Hepatocyte (in vitro differentiated cells): ENCODE measurements around the gene TM6SF1. TPM values are rescaled to one million over a fixed set of nuclear protein-coding genes. Genes with fewer than 3 reads are reported as not detected.
"Not testable (repeated sequence)": the region's sequence is repeated elsewhere in the genome, so short reads cannot be mapped to it uniquely, and the experiment has no call there.

Source experiments
- DNase-seq: peaks from one replicate; pipeline ENCODE4 v3.0.0-alpha.2; 2016; ENCODE audit warnings: low spot score
- H2AFZ ChIP-seq: fragments of 200-600 bp; sonication (generic); 2 replicates; pipeline ENCODE4 v1.6.0; 2016; ENCODE audit warnings: antibody characterized with exemption, mild to moderate bottlenecking
- H3K27ac ChIP-seq: fragments of 200-600 bp; sonication (generic); 2 replicates; pipeline ENCODE4 v1.5.1; 2016; ENCODE audit warnings: mild to moderate bottlenecking
- H3K27me3 ChIP-seq: fragments of 200-600 bp; sonication (generic); 2 replicates; pipeline ENCODE4 v1.6.1; 2016
- H3K36me3 ChIP-seq: fragments of 200-600 bp; sonication (generic); replicated peaks from 2 replicates; pipeline ENCODE4 v1.5.1; 2016; ENCODE audit warnings: low read depth; ENCODE audit not compliant: insufficient read depth
- H3K4me1 ChIP-seq: fragments of 200-600 bp; sonication (generic); 2 replicates; pipeline ENCODE4 v1.5.1; 2016; ENCODE audit warnings: mild to moderate bottlenecking, moderate library complexity; ENCODE audit not compliant: insufficient read depth
- H3K4me2 ChIP-seq: fragments of 200-600 bp; sonication (generic); 2 replicates; pipeline ENCODE4 v1.6.0; 2016
- H3K4me3 ChIP-seq: fragments of 200-600 bp; sonication (generic); 2 replicates; pipeline ENCODE4 v1.5.1; 2016; ENCODE audit warnings: mild to moderate bottlenecking
- H3K79me2 ChIP-seq: fragments of 200-600 bp; sonication (generic); 2 replicates; pipeline ENCODE4 v1.6.0; 2017; ENCODE audit warnings: mild to moderate bottlenecking
- H3K9me2 ChIP-seq: fragments of 200-600 bp; sonication (generic); replicated peaks from 2 replicates; pipeline ENCODE4 v1.6.0; 2017; ENCODE audit warnings: mild to moderate bottlenecking; ENCODE audit not compliant: insufficient read depth
- H3K9me3 ChIP-seq: fragments of 200-600 bp; sonication (generic); 2 replicates; pipeline ENCODE4 v1.5.1; 2016; ENCODE audit warnings: low read depth, mild to moderate bottlenecking
- H4K20me1 ChIP-seq: fragments of 200-600 bp; sonication (generic); 2 replicates; pipeline ENCODE4 v1.6.0; 2016; ENCODE audit warnings: mild to moderate bottlenecking; ENCODE audit not compliant: insufficient read depth, poor library complexity, severe bottlenecking
- CTCF ChIP-seq: fragments of 200-600 bp; sonication (generic); IDR thresholded peaks from 2 replicates; pipeline ENCODE4 v1.5.1; 2016; ENCODE audit warnings: antibody characterized with exemption, mild to moderate bottlenecking; ENCODE audit not compliant: poor library complexity
- EZH2 ChIP-seq: fragments of 200-600 bp; sonication (generic); IDR thresholded peaks from 2 replicates; pipeline ENCODE4 v1.6.1; 2016; ENCODE audit warnings: antibody characterized with exemption, mild to moderate bottlenecking, borderline replicate concordance
- EZH2phosphoT487 ChIP-seq: fragments of 200-600 bp; sonication (generic); IDR thresholded peaks from one replicate; pipeline ENCODE4 v1.6.1; 2018; ENCODE audit warnings: antibody characterized with exemption, mild to moderate bottlenecking, low read depth, moderate library complexity; ENCODE audit not compliant: unreplicated experiment, severe bottlenecking
- WGBS: methylation state at CpG from one replicate; pipeline ENCODE4 v1.1.6; 2016; ENCODE audit warnings: low lambda C conversion rate; ENCODE audit errors: missing lambda C conversion rate; 5-methylcytosine and 5-hydroxymethylcytosine counted together
- polyA plus RNA-seq: library from polyadenylated mRNA; unstranded; fragments of >200 nt; fragmentation: Nextera tagmentation; extraction: Ambion mirVana; gene quantifications from 2 replicates; pipeline ENCODE4 v1.2.1, GENCODE V29; 2016
- total RNA-seq: library from RNA; depleted of rRNA; stranded (reverse); fragments of >200 nt; gene quantifications from 2 replicates; pipeline ENCODE4 v1.2.3, GENCODE V29; 2014

The TM6SF1 gene
- total and polyA plus RNA-seq, 2 experiments from 2014 or later: 0.20 to 0.35 TPM

GRCh38 chr15:83090465-83090864 lies 17.0 kb upstream of the TM6SF1 start:
- 25% methylated on average over 4 of the region's 4 CpGs for WGBS
- peaks cover 9% of the 10 kb centered on the region for H3K27me3 ChIP-seq

GRCh38 chr15:83091965-83092308 lies 15.5 kb upstream of the TM6SF1 start:
- H3K27ac ChIP-seq, H3K4me2 ChIP-seq: not testable (repeated sequence)

More at GRCh38 chr15:83090465-83090864, 17.0 kb upstream of the TM6SF1 start:
- TF ChIP-seq CTCF (no peak), EZH2 (no peak), EZH2phosphoT487 (no peak)
- Histone ChIP-seq H3K36me3 (no peaks in the 10 kb centered on the region), H2AFZ (no peak overlapping the region), H4K20me1 (no peaks in the 10 kb centered on the region), H3K4me1 (no peaks in the 10 kb centered on the region), H3K9me2 (no peaks in the 10 kb centered on the region), H3K4me3 (no peak overlapping the region), H3K4me2 (no peak overlapping the region), H3K79me2 (no peaks in the 10 kb centered on the region), H3K9me3 (no peaks in the 10 kb centered on the region), H3K27ac (no peak overlapping the region)
- DNase-seq: no peak

GRCh38 chr15:83092309-83092976 lies 15.0 kb upstream of the TM6SF1 start:
- H3K27me3 ChIP-seq: peaks cover 16% of the 10 kb centered on the region
- no peak overlapping the region for H3K4me2 ChIP-seq
- H3K9me2 ChIP-seq: no peaks in the 10 kb centered on the region
- 66% methylated on average over 4 of the region's 4 CpGs for WGBS
- H3K9me3 ChIP-seq: no peaks in the 10 kb centered on the region
- H4K20me1 ChIP-seq: no peaks in the 10 kb centered on the region
- no peaks in the 10 kb centered on the region for H3K79me2 ChIP-seq
- DNase-seq: peak; percentile 50
- H2AFZ ChIP-seq: no peak overlapping the region
- H3K4me3 ChIP-seq: no peak overlapping the region
- no peaks in the 10 kb centered on the region for H3K36me3 ChIP-seq
- no peak overlapping the region for H3K27ac ChIP-seq
- no peaks in the 10 kb centered on the region for H3K4me1 ChIP-seq
- TF ChIP-seq EZH2phosphoT487 (no peak), CTCF (no peak), EZH2 (no peak)

More at GRCh38 chr15:83091965-83092308, 15.5 kb upstream of the TM6SF1 start:
- H3K4me1 ChIP-seq, H4K20me1 ChIP-seq, H3K36me3 ChIP-seq, H2AFZ ChIP-seq, H3K4me3 ChIP-seq, H3K79me2 ChIP-seq, H3K9me3 ChIP-seq, H3K9me2 ChIP-seq, DNase-seq: not testable (repeated sequence)
- peaks cover 16% of the 10 kb centered on the region for H3K27me3 ChIP-seq
- WGBS: 91% methylated on average over 3 of the region's 3 CpGs

DNA sequence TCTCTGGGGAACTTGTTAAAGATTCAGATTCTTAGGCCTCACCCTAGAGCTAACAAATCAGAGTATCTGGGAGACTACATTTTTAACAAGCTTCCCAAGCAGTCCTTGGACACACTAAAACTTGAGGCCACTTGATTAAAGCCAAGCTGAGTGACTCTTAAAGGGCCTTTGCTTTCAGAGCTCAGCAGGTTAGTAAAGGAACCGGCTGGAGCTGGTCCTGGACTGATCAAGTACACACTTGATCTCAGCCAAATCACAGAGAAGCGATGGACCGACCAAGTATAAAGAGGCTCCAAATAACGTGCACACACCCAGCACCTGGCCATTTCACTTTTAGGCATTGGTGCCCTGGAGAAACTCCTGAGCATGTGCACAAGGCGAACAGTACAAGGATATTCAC lies 12.9 kb upstream of the TM6SF1 start:
- WGBS: 85% methylated on average over 5 of the region's 5 CpGs
- no peak for TF ChIP-seq EZH2
- TF ChIP-seq CTCF: no peak
- no peak for TF ChIP-seq EZH2phosphoT487
- DNase-seq: no peak

More for the DNA sequence above, 12.9 kb upstream of the TM6SF1 start:
- Histone ChIP-seq H3K9me2 (no peaks in the 10 kb centered on the region), H3K4me3 (no peak overlapping the region), H2AFZ (no peak overlapping the region), H3K79me2 (no peaks in the 10 kb centered on the region), H3K9me3 (no peaks in the 10 kb centered on the region), H3K4me2 (no peak overlapping the region), H4K20me1 (no peaks in the 10 kb centered on the region), H3K36me3 (no peaks in the 10 kb centered on the region), H3K4me1 (no peaks in the 10 kb centered on the region), H3K27me3 (peaks cover 24% of the 10 kb centered on the region), H3K27ac (no peak overlapping the region)
